Activated CD4-positive, alpha-beta T cell treated with anti-CD3 and anti-CD28 coated beads, Interleukin-2, amount 10 ng/mL, durations not matched to agents 7 days and 5 days (primary cell): Measurements from ENCODE around the gene SYNGR4. TPM values are rescaled to one million over a fixed set of nuclear protein-coding genes. Genes with fewer than 3 reads are reported as not detected.
"Not testable (repeated sequence)": the region's sequence is repeated elsewhere in the genome, so short reads cannot be mapped to it uniquely, and the experiment has no call there.

Experiments used
- CTCF ChIA-PET: fragments of 350-600 bp; sonication (Branson Sonifier 250); formaldehyde crosslinking; loops from one replicate; lab custom pipeline; 2021; ENCODE audit warnings: antibody characterized with exemption; lab: Charles Lee
- POLR2A ChIA-PET: fragments of 350-600 bp; sonication (Branson Sonifier 250); formaldehyde crosslinking; loops from one replicate; lab custom pipeline; 2021; ENCODE audit warnings: antibody characterized with exemption; lab: Charles Lee
- DNase-seq: peaks from one replicate; pipeline ENCODE4 v3.0.0-alpha.2; 2020
- H3K27ac Mint-ChIP-seq: one replicate; pipeline ENCODE4 v1.8.0; 2021; ENCODE audit warnings: mild to moderate bottlenecking, moderate library complexity, mixed read lengths
- H3K27me3 Mint-ChIP-seq: one replicate; pipeline ENCODE4 v1.8.0; 2021; ENCODE audit warnings: mixed read lengths
- H3K36me3 Mint-ChIP-seq: one replicate; pipeline ENCODE4 v1.8.0; 2021; ENCODE audit warnings: low read depth, mixed read lengths
- H3K4me1 Mint-ChIP-seq: one replicate; pipeline ENCODE4 v1.8.0; 2021; ENCODE audit warnings: mixed read lengths
- H3K4me3 Mint-ChIP-seq: one replicate; pipeline ENCODE4 v1.8.0; 2021; ENCODE audit warnings: mild to moderate bottlenecking, moderate library complexity, mixed read lengths
- H3K9me3 Mint-ChIP-seq: one replicate; pipeline ENCODE4 v1.8.0; 2021; ENCODE audit warnings: mixed read lengths
- total RNA-seq, 2 experiments: library from RNA; stranded (reverse); gene quantifications; one replicate each; pipeline ENCODE4 v1.2.3, GENCODE V29; 2021

The SYNGR4 gene
- total RNA-seq, 2 experiments from 2014 or later: not detected

GRCh38 chr19:48381178-48381950 lies 17.2 kb downstream of the SYNGR4 start:
- DNase-seq: no peak
- H3K4me1 Mint-ChIP-seq: peaks cover 5% of the 10 kb centered on the region
- ChIA-PET POLR2A (interaction anchor here (0.6 kb wide), 2 partner anchors 57 to 113 kb away, joined by 3 to 5 read pairs; no protein-coding TSS in a partner anchor), CTCF (interaction anchor here (1.0 to 2.0 kb wide), 3 partner anchors 9 to 12 kb away, joined by 3 to 8 read pairs (median 3); partner anchors contain the start of genes GRIN2D and KDELR1)
- no peaks in the 10 kb centered on the region for H3K27me3 Mint-ChIP-seq
- H3K9me3 Mint-ChIP-seq: no peaks in the 10 kb centered on the region
- H3K4me3 Mint-ChIP-seq: no peak overlapping the region
- peaks cover 21% of the 10 kb centered on the region for H3K36me3 Mint-ChIP-seq
- H3K27ac Mint-ChIP-seq: no peak overlapping the region

GRCh38 chr19:48382286-48382685 lies 18.1 kb downstream of the SYNGR4 start:
- Mint-ChIP-seq H3K4me1 (peaks cover 5% of the 10 kb centered on the region), H3K4me3 (no peak overlapping the region), H3K9me3 (no peaks in the 10 kb centered on the region), H3K27ac (no peak overlapping the region), H3K36me3 (peaks cover 26% of the 10 kb centered on the region), H3K27me3 (no peaks in the 10 kb centered on the region)
- POLR2A ChIA-PET: no interaction called here
- DNase-seq: no peak
- CTCF ChIA-PET: interaction anchor here (1.0 to 2.0 kb wide), 3 partner anchors 9 to 11 kb away, joined by 3 to 8 read pairs (median 3); partner anchors contain the start of genes GRIN2D and KDELR1

GRCh38 chr19:48385461-48386087 lies 21.4 kb downstream of the SYNGR4 start:
- Mint-ChIP-seq H3K27me3 (no peaks in the 10 kb centered on the region), H3K4me3 (no peak overlapping the region), H3K9me3 (no peaks in the 10 kb centered on the region), H3K4me1 (peaks cover 13% of the 10 kb centered on the region), H3K27ac (no peak overlapping the region), H3K36me3 (peaks cover 40% of the 10 kb centered on the region)
- CTCF ChIA-PET: interaction anchor here (1.4 kb wide), 1 partner anchor 21 kb away, joined by 3 read pairs; the partner anchor contains the start of genes SYNGR4 and TMEM143
- POLR2A ChIA-PET: no interaction called here
- no peak for DNase-seq

- Mint-ChIP-seq H3K36me3 (peaks cover 36% of the 10 kb centered on the region), H3K4me1 (peaks cover 16% of the 10 kb centered on the region), H3K27me3 (peaks cover 3% of the 10 kb centered on the region), H3K9me3 (no peaks in the 10 kb centered on the region), H3K27ac (no peak overlapping the region), H3K4me3 (no peak overlapping the region)
- ChIA-PET CTCF (interaction anchor here (0.7 kb wide), 1 partner anchor 207 kb away, joined by 5 read pairs; no protein-coding TSS in a partner anchor), POLR2A (no interaction called here)
- no peak for DNase-seq
Observed at GRCh38 chr19:48386981-48387380, 22.8 kb downstream of the SYNGR4 start.

GRCh38 chr19:48390188-48391099 lies 26.3 kb downstream of the SYNGR4 start:
- POLR2A ChIA-PET: interaction anchor here (0.7 kb wide), 1 partner anchor 179 kb away, joined by 3 read pairs; no protein-coding TSS in a partner anchor
- CTCF ChIA-PET: interaction anchor here (0.5 to 2.3 kb wide), 21 partner anchors 9 to 481 kb away, joined by 3 to 25 read pairs (median 5); partner anchors contain the start of genes PPP1R15A, SYNGR4 and TMEM143
- peaks cover 19% of the 10 kb centered on the region for H3K36me3 Mint-ChIP-seq
- H3K27ac Mint-ChIP-seq: peak overlapping the region; percentile 96
- no peaks in the 10 kb centered on the region for H3K9me3 Mint-ChIP-seq
- H3K4me3 Mint-ChIP-seq: peak overlapping the region; percentile 90
- peak; percentile 68 for DNase-seq
- H3K27me3 Mint-ChIP-seq: peaks cover 30% of the 10 kb centered on the region
- peaks cover 28% of the 10 kb centered on the region for H3K4me1 Mint-ChIP-seq

GRCh38 chr19:48391100-48392005 lies 27.2 kb downstream of the SYNGR4 start, which contains the start of gene KDELR1:
Gene KDELR1, minus strand, starts transcription at chr19:48391551. Its CDS starts 193 bp downstream, at chr19:48391358.
- Mint-ChIP-seq H3K27ac (peak within 1 kb of the TSS; percentile 96), H3K27me3 (peaks cover 39% of the 10 kb centered on the region), H3K36me3 (peaks cover 19% of the 10 kb centered on the region), H3K4me3 (peak within 1 kb of the TSS; percentile 90), H3K9me3 (no peaks in the 10 kb centered on the region), H3K4me1 (peaks cover 28% of the 10 kb centered on the region)
- peak; percentile 70 for DNase-seq
- CTCF ChIA-PET: interaction anchor here (0.5 to 2.3 kb wide), 32 partner anchors 10 to 1457 kb away, joined by 3 to 25 read pairs (median 4); partner anchors contain the start of genes EMP3, PLA2G4C, PPP1R15A and SYNGR4
- POLR2A ChIA-PET: interaction anchor here (0.7 kb wide), 1 partner anchor 179 kb away, joined by 3 read pairs; no protein-coding TSS in a partner anchor

- Mint-ChIP-seq H3K36me3 (peaks cover 17% of the 10 kb centered on the region), H3K4me1 (peaks cover 28% of the 10 kb centered on the region), H3K4me3 (peak overlapping the region; percentile 90), H3K27me3 (peaks cover 44% of the 10 kb centered on the region), H3K27ac (peak overlapping the region; percentile 31)
- DNase-seq, POLR2A ChIA-PET, H3K9me3 Mint-ChIP-seq: not testable (repeated sequence)
- CTCF ChIA-PET: interaction anchor here (0.6 to 2.3 kb wide), 23 partner anchors 9 to 480 kb away, joined by 3 to 25 read pairs (median 3); partner anchors contain the start of genes EMP3, PLA2G4C, PPP1R15A and SYNGR4
Observed at GRCh38 chr19:48392006-48392344, 27.8 kb downstream of the SYNGR4 start.

GRCh38 chr19:48392860-48393558 lies 28.8 kb downstream of the SYNGR4 start:
- Mint-ChIP-seq H3K4me3 (peak overlapping the region; percentile 30), H3K27me3 (peaks cover 54% of the 10 kb centered on the region), H3K4me1 (peaks cover 35% of the 10 kb centered on the region), H3K9me3 (no peaks in the 10 kb centered on the region), H3K36me3 (peaks cover 8% of the 10 kb centered on the region), H3K27ac (no peak overlapping the region)
- ChIA-PET POLR2A (no interaction called here), CTCF (interaction anchor here (1.0 to 1.1 kb wide), 2 partner anchors 10 to 11 kb away, joined by 3 read pairs; no protein-coding TSS in a partner anchor)
- no peak for DNase-seq

GRCh38 chr19:48393559-48394330 lies 29.6 kb downstream of the SYNGR4 start, which contains the start of gene GRIN2D:
Gene GRIN2D, plus strand, starts transcription at chr19:48393668. Its CDS starts 4,725 bp downstream, at chr19:48398393.
- Mint-ChIP-seq H3K36me3 (peaks cover 2% of the 10 kb centered on the region), H3K9me3 (no peaks in the 10 kb centered on the region), H3K27ac (no peak within 1 kb of the TSS), H3K4me3 (peak within 1 kb of the TSS; percentile 30), H3K27me3 (peaks cover 55% of the 10 kb centered on the region), H3K4me1 (peaks cover 32% of the 10 kb centered on the region)
- no peak for DNase-seq
- ChIA-PET POLR2A (no interaction called here), CTCF (interaction anchor here (0.6 to 1.1 kb wide), 3 partner anchors 10 to 235 kb away, joined by 3 read pairs; no protein-coding TSS in a partner anchor)
